HepG2 (cell line): ENCODE results near the gene KAT7. TPM values are rescaled to one million over a fixed set of nuclear protein-coding genes. Genes with fewer than 3 reads are reported as not detected.
"Not testable (repeated sequence)": the region's sequence is repeated elsewhere in the genome, so short reads cannot be mapped to it uniquely, and the experiment has no call there.

Source experiments
- ATAC-seq: fragments of 200-7000 bp; cut with Tn5 transposase; 3 replicates; pipeline ENCODE4 v1.9.1; 2020; ENCODE audit warnings: mild to moderate bottlenecking, moderate library complexity
- BruUV-seq: library from RNA; stranded (reverse); fragments of 400-500 nt; replicated peaks from 2 replicates; lab custom pipeline; 2021; lab: Mats Ljungman, UMichigan
- CTCF ChIA-PET: fragments of 300-600 bp; formaldehyde crosslinking; extraction: SDS; loops from one replicate; lab custom pipeline; 2021; ENCODE audit warnings: low total read pairs, inconsistent platforms, low intra/inter-chr PET ratio; lab: Yijun Ruan, JAX
- POLR2A ChIA-PET: fragments of 350-600 bp; sonication (Branson Sonifier 250); formaldehyde crosslinking; loops from one replicate; lab custom pipeline; 2020; ENCODE audit warnings: antibody characterized with exemption, inconsistent platforms; lab: Yijun Ruan, JAX
- DNase-seq: peaks from one replicate; pipeline ENCODE4 v3.0.0-alpha.2; 2015; ENCODE audit warnings: low spot score
- FAIRE-seq: peaks from 3 replicates; lab custom pipeline; 2011; peaks lifted over from hg19 to GRCh38; lab: Jason Lieb, UNC
- H2AFZ ChIP-seq: one replicate; pipeline ENCODE4 v1.6.1; 2011; ENCODE audit warnings: low read length, inconsistent platforms
- H3K27ac ChIP-seq: fragments of 300-600 bp; 3 replicates; pipeline ENCODE4 v1.8.0; 2011; ENCODE audit warnings: mixed run types, mild to moderate bottlenecking, mixed read lengths, low read length, inconsistent platforms; ENCODE audit not compliant: insufficient read depth; ENCODE audit errors: extremely low read length
- H3K27me3 ChIP-seq, 2 experiments: fragments of 200-600 bp in 1 of 2; 2 replicates in 1 of 2; 3 replicates in 1 of 2; pipeline versions ENCODE4 v1.6.0 to v1.8.0; 2011; ENCODE audit warnings: low read length in 2 of 2, mild to moderate bottlenecking in 2 of 2, moderate library complexity in 2 of 2, inconsistent platforms in 1 of 2; ENCODE audit not compliant: insufficient read depth in 2 of 2, control insufficient read depth in 1 of 2
- H3K36me3 ChIP-seq, 2 experiments: fragments of 200-600 bp in 1 of 2; replicated peaks in 1 of 2; 2 replicates in 1 of 2; 3 replicates in 1 of 2; pipeline versions ENCODE4 v1.5.1 to v1.8.0; 2011; ENCODE audit warnings: low read length in 2 of 2, inconsistent platforms in 1 of 2; ENCODE audit not compliant: insufficient read depth in 2 of 2, control insufficient read depth in 1 of 2
- H3K4me1 ChIP-seq: 2 replicates; pipeline ENCODE4 v1.5.1; 2012; ENCODE audit warnings: low read length, inconsistent platforms; ENCODE audit not compliant: insufficient read depth
- H3K4me2 ChIP-seq: 2 replicates; pipeline ENCODE4 v1.6.0; 2011; ENCODE audit warnings: low read depth, low read length, inconsistent platforms
- H3K4me3 ChIP-seq, 3 experiments: fragments of 200-600 bp in 1 of 3; sonication (generic), shearing (Covaris generic) in 1 of 3; replicated peaks in 1 of 3; 2 replicates each; pipeline ENCODE4 v1.5.1; 2011 to 2016; ENCODE audit warnings: low read length in 3 of 3, inconsistent platforms in 2 of 3, low read depth in 2 of 3, mild to moderate bottlenecking in 2 of 3, control low read depth in 1 of 3, mixed read lengths in 1 of 3; ENCODE audit not compliant: insufficient read depth in 1 of 3
- H3K79me2 ChIP-seq: one replicate; pipeline ENCODE4 v1.6.1; 2011; ENCODE audit warnings: low read length, inconsistent platforms; ENCODE audit not compliant: insufficient read depth
- H3K9ac ChIP-seq: 2 replicates; pipeline ENCODE4 v1.6.0; 2011; ENCODE audit warnings: mild to moderate bottlenecking, low read depth, low read length, inconsistent platforms; ENCODE audit not compliant: insufficient read depth
- H3K9me3 ChIP-seq: 2 replicates; pipeline ENCODE4 v1.5.1; 2012; ENCODE audit warnings: mild to moderate bottlenecking, low read length
- H4K20me1 ChIP-seq: 2 replicates; pipeline ENCODE4 v1.6.0; 2011; ENCODE audit warnings: inconsistent platforms, mild to moderate bottlenecking, low read length, moderate library complexity; ENCODE audit not compliant: insufficient read depth
- ASH2L ChIP-seq: fragments of 300-600, 200-600 bp; sonication (generic); IDR thresholded peaks from 2 replicates; pipeline ENCODE4 v1.7.0; 2017; ENCODE audit warnings: low read depth, mild to moderate bottlenecking, moderate library complexity, mixed read lengths, low read length; ENCODE audit not compliant: insufficient read length
- FOXC1 ChIP-seq: sonication (generic); formaldehyde crosslinking; IDR thresholded peaks from 2 replicates; pipeline ENCODE4 v1.8.0; 2022; ENCODE audit warnings: mild to moderate bottlenecking, missing genetic modification reagents, borderline replicate concordance
- FOXP1 ChIP-seq, 2 experiments: fragments of 450-650 bp in 1 of 2; IDR thresholded peaks; 2 replicates each; pipeline ENCODE4 v1.6.1; 2017 to 2018; ENCODE audit warnings: antibody characterized with exemption in 1 of 2
- HMGA1 ChIP-seq: sonication (generic); formaldehyde crosslinking; conservative IDR thresholded peaks from 2 replicates; pipeline ENCODE4 v1.4.0; 2020; ENCODE audit warnings: missing genetic modification reagents
- NFE2L2 ChIP-seq: fragments of 150-350 bp; IDR thresholded peaks from 2 replicates; pipeline ENCODE4 v1.6.1; 2014; ENCODE audit warnings: low read length
- RBFOX2 ChIP-seq: fragments of 200-400 bp; formaldehyde crosslinking; IDR thresholded peaks from 2 replicates; pipeline ENCODE4 v1.6.1; 2017; ENCODE audit warnings: low read depth, mild to moderate bottlenecking, low read length
- TARDBP ChIP-seq: sonication (generic); formaldehyde crosslinking; IDR thresholded peaks from 2 replicates; pipeline ENCODE4 v1.8.0; 2022; ENCODE audit warnings: mild to moderate bottlenecking, missing genetic modification reagents
- TBX3 ChIP-seq: fragments of 450-650 bp; IDR thresholded peaks from 2 replicates; pipeline ENCODE4 v1.6.1; 2017; ENCODE audit warnings: antibody characterized with exemption, mild to moderate bottlenecking, inconsistent platforms, borderline replicate concordance
- ZMAT3 ChIP-seq: sonication (generic); formaldehyde crosslinking; conservative IDR thresholded peaks from 2 replicates; pipeline ENCODE4 v1.7.0; 2021; ENCODE audit warnings: missing genetic modification reagents
- ZNF350 ChIP-seq: sonication (generic); formaldehyde crosslinking; IDR thresholded peaks from 2 replicates; pipeline ENCODE4 v1.4.0; 2020; ENCODE audit warnings: mild to moderate bottlenecking, low read depth, missing genetic modification reagents, borderline replicate concordance
- ZNF354B ChIP-seq: sonication (generic); formaldehyde crosslinking; IDR thresholded peaks from 2 replicates; pipeline ENCODE4 v1.8.0; 2022; ENCODE audit warnings: mild to moderate bottlenecking, missing genetic modification reagents
- WGBS: methylation state at CpG from one replicate; pipeline ENCODE4 v1.1.6; 2017; ENCODE audit warnings: low lambda C conversion rate; 5-methylcytosine and 5-hydroxymethylcytosine counted together
- in situ Hi-C: cut with HindIII; loops from 2 replicates; pipeline ENCODE4 v1.10.0; 2017; ENCODE audit warnings: low pct_unique_long_range_greater_than_20kb; ENCODE audit not compliant: extremely low pct_ligation_motif_present
- intact Hi-C: fragments of 100-400 bp; cut with micrococcal nuclease; formaldehyde crosslinking; loops from one replicate; pipeline ENCODE4 v1.10.0; 2022; ENCODE audit not compliant: unreplicated experiment
- polyA plus RNA-seq, 8 experiments: library from polyadenylated mRNA; depleted of rRNA in 3 of 8; stranded (reverse) in 7 of 8; unstranded in 1 of 8; fragments of >200 nt; fragmentation: Illumina TruSeq in 4 of 8; extraction: Trizol in 4 of 8; gene quantifications; 2 replicates each; pipeline versions ENCODE4 v1.2.1 to v1.2.3, GENCODE V29; 2011 to 2016; ENCODE audit warnings: low read depth in 4 of 8, missing spikeins in 1 of 8, mixed read lengths in 1 of 8; ENCODE audit not compliant: insufficient read depth in 1 of 8
- total RNA-seq, 5 experiments: library from RNA; depleted of rRNA; stranded (reverse); fragments of >200 nt; fragmentation: Illumina TruSeq; extraction: Trizol; gene quantifications; 2 replicates each; pipeline ENCODE4 v1.2.3, GENCODE V29; 2016; ENCODE audit warnings: low read depth in 1 of 5
- TF ChIP-seq, protein P1 (sequence below): sonication (generic); formaldehyde crosslinking; IDR thresholded peaks from 2 replicates; pipeline ENCODE4 v1.5.0; 2020; ENCODE audit warnings: missing genetic modification reagents, mild to moderate bottlenecking, borderline replicate concordance
- TF ChIP-seq, protein P2 (sequence below): sonication (generic); formaldehyde crosslinking; IDR thresholded peaks from 2 replicates; pipeline ENCODE4 v1.4.0; 2020; ENCODE audit warnings: mild to moderate bottlenecking, missing genetic modification reagents

The KAT7 gene
- total and polyA plus RNA-seq, 2 of the 13 experiments (the other 11 are each of a cell fraction or from before 2014, with no cell fraction given): 21.2 to 39.2 TPM

DNA sequence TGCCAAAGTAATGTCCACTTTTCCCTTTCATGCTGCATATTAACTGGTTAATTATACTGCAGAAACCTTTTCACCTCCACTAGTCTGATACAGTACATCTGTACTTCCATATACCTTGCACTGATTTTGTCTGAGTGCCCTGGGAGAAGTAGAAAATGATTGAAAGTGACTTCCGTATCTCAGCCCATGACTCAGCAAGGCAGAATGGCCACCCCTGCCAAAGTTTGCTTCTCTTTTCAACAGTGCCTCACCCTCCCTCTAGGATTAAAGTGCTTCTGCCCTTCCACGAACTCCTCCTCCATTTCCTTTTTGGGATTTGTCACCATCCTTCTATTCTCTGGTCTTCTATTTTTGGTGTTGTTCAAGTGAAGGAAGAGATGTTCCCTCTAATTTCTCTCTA, 39.8 kb downstream of the KAT7 start:
- POLR2A ChIA-PET, H3K4me3 ChIP-seq, H4K20me1 ChIP-seq, DNase-seq, CTCF ChIA-PET, intact Hi-C loops, H3K4me1 ChIP-seq, H3K27me3 ChIP-seq, FAIRE-seq, H3K9ac ChIP-seq, in situ Hi-C loops, H3K9me3 ChIP-seq, H3K79me2 ChIP-seq, H2AFZ ChIP-seq, H3K27ac ChIP-seq, H3K4me2 ChIP-seq, ATAC-seq: not testable (repeated sequence)
- peaks cover 13 to 63% of the 10 kb centered on the region in 2 experiments for H3K36me3 ChIP-seq
- BruUV-seq: TSS peak; percentile 24
- WGBS: 92% methylated on average over 2 of the region's 2 CpGs
- 0 out of 2 replicates have a peak, but pooled peaks have one; percentile 8 for TF ChIP-seq NFE2L2

DNA sequence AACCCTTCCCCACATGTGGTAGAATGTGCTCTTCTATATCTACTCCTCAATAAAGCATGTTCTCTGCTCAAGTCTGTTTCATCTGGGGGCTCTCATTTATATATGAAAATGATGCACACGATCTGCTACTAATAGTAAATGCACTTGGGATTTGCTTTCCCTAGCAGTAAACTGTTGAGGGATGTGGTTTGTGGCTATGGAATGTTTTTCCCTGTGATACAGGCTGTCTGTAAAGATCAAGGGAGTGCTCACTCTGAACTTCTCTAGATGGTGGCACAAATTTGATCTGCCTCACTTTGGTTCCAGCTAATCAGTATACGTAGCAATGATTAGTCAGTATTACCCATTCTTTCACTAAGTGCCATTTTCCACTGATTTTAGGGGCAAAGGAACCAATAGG, 40.5 kb downstream of the KAT7 start:
- in situ Hi-C loops: no loop called here
- FAIRE-seq: no peak
- no peak overlapping the region for H3K4me3 ChIP-seq
- BruUV-seq: no TSS peak
- H3K4me2 ChIP-seq: no peak overlapping the region
- CTCF ChIA-PET: no interaction called here
- H4K20me1 ChIP-seq: no peaks in the 10 kb centered on the region
- no peaks in the 10 kb centered on the region for H3K4me1 ChIP-seq
- no peaks in the 10 kb centered on the region for H3K79me2 ChIP-seq
- no peak overlapping the region for H3K9ac ChIP-seq
- H3K27ac ChIP-seq: no peak overlapping the region
- no peak for ATAC-seq
- H3K36me3 ChIP-seq: peaks cover 7 to 56% of the 10 kb centered on the region in 2 experiments
- H3K9me3 ChIP-seq: no peaks in the 10 kb centered on the region
- TF ChIP-seq, protein P1, sequence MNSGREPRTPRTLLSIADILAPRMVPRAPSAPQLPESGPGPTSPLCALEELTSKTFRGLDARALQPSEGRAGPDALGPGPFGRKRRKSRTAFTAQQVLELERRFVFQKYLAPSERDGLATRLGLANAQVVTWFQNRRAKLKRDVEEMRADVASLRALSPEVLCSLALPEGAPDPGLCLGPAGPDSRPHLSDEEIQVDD: no peak
- TF ChIP-seq, protein P2, sequence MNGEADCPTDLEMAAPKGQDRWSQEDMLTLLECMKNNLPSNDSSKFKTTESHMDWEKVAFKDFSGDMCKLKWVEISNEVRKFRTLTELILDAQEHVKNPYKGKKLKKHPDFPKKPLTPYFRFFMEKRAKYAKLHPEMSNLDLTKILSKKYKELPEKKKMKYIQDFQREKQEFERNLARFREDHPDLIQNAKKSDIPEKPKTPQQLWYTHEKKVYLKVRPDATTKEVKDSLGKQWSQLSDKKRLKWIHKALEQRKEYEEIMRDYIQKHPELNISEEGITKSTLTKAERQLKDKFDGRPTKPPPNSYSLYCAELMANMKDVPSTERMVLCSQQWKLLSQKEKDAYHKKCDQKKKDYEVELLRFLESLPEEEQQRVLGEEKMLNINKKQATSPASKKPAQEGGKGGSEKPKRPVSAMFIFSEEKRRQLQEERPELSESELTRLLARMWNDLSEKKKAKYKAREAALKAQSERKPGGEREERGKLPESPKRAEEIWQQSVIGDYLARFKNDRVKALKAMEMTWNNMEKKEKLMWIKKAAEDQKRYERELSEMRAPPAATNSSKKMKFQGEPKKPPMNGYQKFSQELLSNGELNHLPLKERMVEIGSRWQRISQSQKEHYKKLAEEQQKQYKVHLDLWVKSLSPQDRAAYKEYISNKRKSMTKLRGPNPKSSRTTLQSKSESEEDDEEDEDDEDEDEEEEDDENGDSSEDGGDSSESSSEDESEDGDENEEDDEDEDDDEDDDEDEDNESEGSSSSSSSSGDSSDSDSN: no peak
- TF ChIP-seq ASH2L (no peak), TARDBP (CRISPR knock-in tag) (no peak), FOXP1 (IDR thresholded peaks at IDR 0.05) (no peak), FOXP1 (CRISPR knock-in tag; IDR thresholded peaks at IDR 0.05) (no peak), ZNF350 (CRISPR knock-in tag) (no peak), HMGA1 (CRISPR knock-in tag) (no peak), ZNF354B (no peak), FOXC1 (CRISPR knock-in tag) (no peak), TBX3 (no peak), ZMAT3 (CRISPR knock-in tag) (no peak), RBFOX2 (no peak)
- POLR2A ChIA-PET: no interaction called here
- intact Hi-C loops: no loop called here
- H3K27me3 ChIP-seq: no peaks in the 10 kb centered on the region
- no peak overlapping the region for H2AFZ ChIP-seq
- DNase-seq: no peak
- 98% methylated on average over 2 of the region's 2 CpGs for WGBS
